Ovary (tissue), 9 donors: ENCODE results near the gene CHST6. TPM values are rescaled to one million over a fixed set of nuclear protein-coding genes. Genes with fewer than 3 reads are reported as not detected.

ENCODE experiments used
- polyA plus RNA-seq, 2 donors: library from polyadenylated mRNA; stranded (reverse); fragments of 200-250 nt in 1 of 2; fragments of 350-450 nt in 1 of 2; fragmentation: Illumina TruSeq in 1 of 2; extraction: RNeasy Lipid Tissue Mini Kit (QIAGEN cat#74804) in 1 of 2; gene quantifications; one replicate each; pipeline ENCODE4 v1.2.3, GENCODE V29; 2013 to 2014
- total RNA-seq, 7 donors: library from RNA; depleted of rRNA in 2 of 7; stranded (reverse); fragments of >200 nt in 2 of 7; fragmentation: NEBNext Ultra II Directional in 3 of 7; extraction: Animal tissue kit (Norgen Biotek cat#: 25700) in 3 of 7; gene quantifications; one replicate each; pipeline versions ENCODE4 v1.1.0 to v1.2.4, GENCODE V29; 2016 to 2023
- donor health status: DM: no; HTN: no; CAD: no; lungs with moderate emphysema.
- donor health status: DM: no; HTN: no; CAD: no.
- donor health status: Bipolar disorder and iron deficiency.
- donor health status: DM: yes; HTN: yes; CAD: no.
- donor health status: DM: no; HTN: no; CAD: no.
- donor health status: DM: yes; HTN: yes; CAD: no.

CHST6 gene
- total and polyA plus RNA-seq, 9 donors = 0.04 to 1.4 (median 0.50) TPM

Other genes starting within 250 kb of the CHST6 start
- gene BCAR1, start 243.8 kb downstream of the CHST6 start, total RNA-seq = 10 to 100 TPM; 22.2 to 90.2 (median 47.4) TPM
- gene BCAR1, start 243.8 kb downstream of the CHST6 start, polyA plus RNA-seq = 10 to 100 TPM in 1 of 2 donors, 1 to 10 TPM in 1; 2.4 to 30.3 TPM
- 10 to 100 TPM; 67.0 to 75.4 (median 70.2) TPM for gene CFDP1, start 61.9 kb downstream of the CHST6 start, total RNA-seq
- gene CFDP1, start 61.9 kb downstream of the CHST6 start, polyA plus RNA-seq = 100 to 1,000 TPM; 106 to 173 TPM
- gene TMEM170A, start 30.8 kb downstream of the CHST6 start, total RNA-seq = 10 to 100 TPM; 20.7 to 29.0 (median 24.2) TPM
- gene TMEM170A, start 30.8 kb downstream of the CHST6 start, polyA plus RNA-seq = 10 to 100 TPM in 1 of 2 donors, 1 to 10 TPM in 1; 8.6 to 14.8 TPM
- gene CHST5, start 40.7 kb upstream of the CHST6 start, total RNA-seq = under 1 TPM; 0.24 to 1.00 (median 0.63) TPM
- gene CHST5, start 40.7 kb upstream of the CHST6 start, polyA plus RNA-seq = under 1 TPM in 1 of 2 donors, not detected in 1; 0.08 TPM
- 10 to 100 TPM in 6 of 7 donors, 1 to 10 TPM in 1; 9.8 to 36.9 (median 14.8) TPM for gene TMEM231, start 60.8 kb upstream of the CHST6 start, total RNA-seq
- gene TMEM231, start 60.8 kb upstream of the CHST6 start, polyA plus RNA-seq = 10 to 100 TPM in 1 of 2 donors, 1 to 10 TPM in 1; 9.2 to 16.3 TPM
- gene GABARAPL2, start 70.9 kb upstream of the CHST6 start, total RNA-seq = 100 to 1,000 TPM in 4 of 7 donors, 10 to 100 TPM in 3; 77.9 to 114 (median 108) TPM
- gene GABARAPL2, start 70.9 kb upstream of the CHST6 start, polyA plus RNA-seq = 100 to 1,000 TPM; 161 to 195 TPM
- 10 to 100 TPM; 25.3 to 45.8 (median 27.7) TPM for gene ADAT1, start 127.8 kb upstream of the CHST6 start, total RNA-seq
- gene ADAT1, start 127.8 kb upstream of the CHST6 start, polyA plus RNA-seq = 10 to 100 TPM in 1 of 2 donors, 1 to 10 TPM in 1; 9.5 to 59.8 TPM
- 100 to 1,000 TPM in 3 of 7 donors, 10 to 100 TPM in 4; 55.6 to 109 (median 92.8) TPM for gene KARS1, start 152.2 kb upstream of the CHST6 start, total RNA-seq
- 100 to 1,000 TPM in 1 of 2 donors, 10 to 100 TPM in 1; 85.4 to 189 TPM for gene KARS1, start 152.2 kb upstream of the CHST6 start, polyA plus RNA-seq
- 100 to 1,000 TPM in 1 of 7 donors, 10 to 100 TPM in 6; 66.6 to 112 (median 83.7) TPM for gene TERF2IP, start 152.3 kb upstream of the CHST6 start, total RNA-seq
- gene TERF2IP, start 152.3 kb upstream of the CHST6 start, polyA plus RNA-seq = 100 to 1,000 TPM in 1 of 2 donors, 10 to 100 TPM in 1; 77.8 to 122 TPM
- not detected for gene CPHXL2, start 181.6 kb upstream of the CHST6 start, total RNA-seq
- not detected for gene CPHXL2, start 181.6 kb upstream of the CHST6 start, polyA plus RNA-seq
- gene DUXB, start 206.0 kb upstream of the CHST6 start, total RNA-seq = not detected
- gene DUXB, start 206.0 kb upstream of the CHST6 start, polyA plus RNA-seq = under 1 TPM in 1 of 2 donors, not detected in 1; 0.07 TPM
- not detected for gene CPHXL, start 231.0 kb upstream of the CHST6 start, total RNA-seq
- not detected for gene CPHXL, start 231.0 kb upstream of the CHST6 start, polyA plus RNA-seq